HG03025 (cell line): ENCODE measurements around the gene PLS1.
"Not testable (repeated sequence)": the region's sequence is repeated elsewhere in the genome, so short reads cannot be mapped to it uniquely, and the experiment has no call there.

Experiments used
- ATAC-seq: cut with Tn5 transposase; IDR thresholded peaks from one replicate; pipeline ENCODE4 v1.9.1; 2021; ENCODE audit warnings: mild to moderate bottlenecking, moderate library complexity; ENCODE audit not compliant: unreplicated experiment, low FRiP score

Gene PLS1

DNA sequence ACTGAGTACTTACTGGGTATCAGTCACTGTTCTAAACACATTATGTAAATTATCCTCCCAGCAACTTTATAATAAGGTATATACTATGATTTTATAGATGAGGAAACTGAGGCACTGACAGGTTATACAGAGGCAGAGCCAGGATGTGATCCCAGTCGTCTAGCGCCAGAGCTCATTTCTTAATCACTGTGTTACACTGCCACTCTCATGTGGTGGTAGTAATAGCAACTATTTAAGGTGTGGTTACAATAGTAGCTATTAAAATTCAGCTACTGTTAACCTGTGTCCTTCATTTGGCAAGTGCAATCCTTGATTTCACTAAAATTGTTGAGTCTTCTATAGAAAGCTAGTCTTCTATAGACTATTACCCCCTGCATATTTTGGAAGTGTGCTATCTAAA, 84.5 kb downstream of the PLS1 start:
- ATAC-seq, result no peak

- no peak for ATAC-seq
Measured at GRCh38 chr3:142690613-142691012, 94.4 kb downstream of the PLS1 start.

DNA sequence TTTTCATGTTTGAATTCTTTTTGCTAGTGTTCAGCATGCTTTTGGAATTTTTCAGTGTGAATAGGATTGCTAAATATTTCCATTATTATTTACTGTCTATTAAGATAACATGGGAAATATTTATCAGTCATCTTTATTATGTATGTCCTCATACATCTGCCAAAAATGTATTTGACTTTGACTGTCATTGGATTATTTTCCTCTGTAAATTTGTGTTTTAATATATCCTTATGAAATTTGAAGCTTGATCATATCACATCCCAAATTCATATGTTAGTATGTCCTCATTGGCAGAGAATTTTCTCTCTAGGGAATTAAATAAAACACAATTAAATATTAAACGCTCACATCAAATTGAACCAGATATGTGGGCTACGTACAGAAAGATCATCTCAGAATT, 95.3 kb downstream of the PLS1 start:
- no peak for ATAC-seq

DNA sequence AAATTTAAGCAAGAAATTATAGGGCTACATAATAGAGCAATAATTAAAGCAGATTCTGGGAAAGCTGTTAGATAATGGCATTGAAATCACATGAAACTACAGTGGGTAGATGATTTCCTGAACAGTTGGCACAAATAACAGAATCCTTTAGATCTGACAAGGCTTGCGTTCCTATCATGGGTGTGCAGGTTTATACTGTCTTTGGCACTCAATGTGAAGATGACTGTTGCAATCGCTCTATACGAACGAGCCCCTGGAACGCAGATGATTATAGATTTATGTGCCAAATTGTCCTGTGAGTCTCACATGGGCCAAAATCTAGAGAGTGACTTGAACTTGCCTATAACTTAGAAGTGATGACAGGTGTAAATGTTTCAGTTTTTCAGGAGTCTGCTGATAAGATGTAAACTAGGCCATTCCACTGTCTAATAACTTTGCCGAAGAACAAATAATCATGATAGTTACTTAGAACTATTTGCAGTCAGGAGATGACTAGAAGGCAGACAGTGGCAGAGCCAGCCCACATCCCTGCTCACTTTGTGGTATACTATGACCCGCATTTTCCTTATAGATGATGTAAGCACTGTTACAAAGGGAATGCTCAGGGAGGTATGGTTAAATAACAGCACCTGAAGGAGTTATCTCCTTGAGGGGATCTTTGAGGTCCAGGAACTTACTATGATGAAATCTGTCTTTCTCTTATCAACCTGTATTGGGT, 97.1 kb downstream of the PLS1 start:
- no peak for ATAC-seq

GRCh38 chr3:142694225-142694624, 98.0 kb downstream of the PLS1 start:
- ATAC-seq, result no peak

- no peak for ATAC-seq
Measured at GRCh38 chr3:142705198-142705597, 109.0 kb downstream of the PLS1 start.

DNA sequence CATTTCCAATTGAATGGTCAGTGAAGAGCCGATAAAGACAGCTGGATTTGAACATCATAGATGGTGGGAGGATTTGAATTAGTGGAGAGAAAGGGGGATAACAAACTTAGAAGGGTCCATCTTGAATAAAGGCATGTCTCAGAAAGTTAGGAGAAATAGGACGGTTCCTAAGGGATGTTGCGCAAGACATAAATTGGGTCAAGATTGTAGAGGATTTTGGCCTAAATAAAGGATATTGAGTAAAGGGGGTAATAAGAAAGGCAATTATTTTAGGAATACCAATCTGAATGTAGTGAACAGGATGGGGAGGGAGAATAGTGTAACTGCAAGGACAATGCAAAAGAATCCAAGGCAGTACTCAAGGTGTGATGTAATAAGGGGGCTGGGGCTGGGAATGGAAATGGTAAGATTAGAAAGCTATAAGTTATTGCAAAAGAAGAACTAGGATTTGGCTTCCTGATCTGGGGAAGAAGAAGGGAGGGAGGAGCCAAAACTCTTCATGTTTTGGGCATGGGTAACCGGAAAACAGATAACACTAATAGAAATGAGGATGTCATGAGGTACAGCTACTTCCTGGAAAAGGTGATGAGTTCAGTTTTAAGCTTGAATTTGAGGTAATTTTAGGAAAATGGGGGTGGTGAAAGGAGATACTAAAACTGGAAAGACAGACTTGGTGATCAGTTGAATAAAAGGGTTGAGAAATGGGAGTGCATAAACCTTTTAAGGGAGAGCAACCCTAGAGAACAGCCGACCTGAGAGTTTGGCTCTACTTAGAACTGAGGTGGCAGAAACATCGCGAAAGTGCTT, 110.3 kb downstream of the PLS1 start:
- ATAC-seq, result no peak

DNA sequence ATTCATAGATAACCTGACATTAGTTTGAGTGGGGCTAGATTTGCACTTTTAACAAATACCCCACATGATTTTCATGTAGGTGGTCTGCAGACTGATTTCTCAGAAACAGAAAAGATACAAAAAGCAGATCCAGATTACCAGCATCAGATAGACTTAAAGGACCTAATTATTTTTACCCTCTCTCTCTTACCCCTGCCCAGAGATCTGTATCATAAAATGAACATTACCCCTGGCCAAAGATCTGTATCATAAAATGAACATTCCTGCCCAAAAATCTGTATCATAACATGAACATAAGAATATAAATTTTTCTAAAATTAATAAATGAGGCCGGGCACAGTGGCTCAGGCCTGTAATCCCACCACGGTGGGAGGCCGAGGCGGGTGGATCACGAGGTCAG, 113.0 kb downstream of the PLS1 start:
- ATAC-seq, result no peak

DNA sequence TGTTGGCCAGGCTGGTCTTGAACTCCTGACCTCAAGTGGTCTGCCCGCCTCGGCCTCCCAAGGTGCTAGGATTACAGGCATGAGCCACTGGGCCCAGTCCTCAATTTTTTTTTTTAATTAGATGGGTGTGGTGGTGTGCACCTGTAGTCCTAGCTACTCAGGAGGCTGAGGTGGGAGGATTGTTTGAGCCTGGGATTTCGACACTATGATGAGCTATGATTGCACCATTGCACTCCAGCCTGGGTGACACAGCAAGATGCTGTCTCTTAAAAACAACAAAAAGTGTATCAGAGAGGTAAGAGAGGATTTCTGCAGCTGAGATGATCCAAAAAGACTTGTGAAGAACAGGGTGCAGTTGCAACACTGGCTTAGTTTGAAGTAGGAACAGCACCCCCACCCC, 118.7 kb downstream of the PLS1 start:
- not testable (repeated sequence) for ATAC-seq

DNA sequence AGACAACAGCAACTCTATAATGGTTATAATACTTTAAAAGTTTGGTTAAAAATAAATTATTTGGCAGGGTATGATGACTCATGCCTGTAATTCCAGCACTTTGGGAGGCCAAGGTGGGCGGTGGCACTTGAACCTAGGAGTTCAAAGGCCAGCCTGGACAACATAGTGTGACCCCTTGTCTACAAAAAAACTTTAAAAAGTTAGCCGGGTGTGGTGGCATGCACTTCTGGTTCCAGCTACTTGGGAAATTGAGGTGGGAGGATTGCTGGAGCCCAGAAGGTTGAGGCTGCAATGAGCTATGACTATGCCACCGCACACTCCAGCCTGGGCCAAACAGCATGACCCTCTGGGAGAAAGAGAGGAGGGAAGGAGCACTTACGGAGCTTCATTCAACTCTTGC, 119.9 kb downstream of the PLS1 start:
- ATAC-seq, result no peak

DNA sequence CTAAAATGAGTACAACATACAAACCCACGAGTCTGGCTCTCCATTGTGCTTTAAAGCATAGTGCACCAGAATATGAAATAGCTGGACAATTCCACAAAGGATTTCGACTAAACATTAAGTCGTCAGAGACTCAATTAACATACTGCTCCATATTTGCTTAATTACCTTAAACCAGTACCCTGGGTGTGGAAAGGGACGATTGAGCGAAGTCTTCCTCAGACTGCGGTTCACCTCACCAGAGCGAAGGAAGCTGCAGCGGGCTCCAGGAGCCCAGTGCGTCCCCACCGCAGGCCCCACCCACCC, 127.4 kb downstream of the PLS1 start:
- ATAC-seq, result no peak

- peak; percentile 94 for ATAC-seq
Measured at GRCh38 chr3:142723968-142724681, 127.9 kb downstream of the PLS1 start, which contains the start of gene TRPC1. Gene TRPC1, plus strand, starts transcription at chr3:142724034. Its CDS starts 526 bp downstream, at chr3:142724560.

DNA sequence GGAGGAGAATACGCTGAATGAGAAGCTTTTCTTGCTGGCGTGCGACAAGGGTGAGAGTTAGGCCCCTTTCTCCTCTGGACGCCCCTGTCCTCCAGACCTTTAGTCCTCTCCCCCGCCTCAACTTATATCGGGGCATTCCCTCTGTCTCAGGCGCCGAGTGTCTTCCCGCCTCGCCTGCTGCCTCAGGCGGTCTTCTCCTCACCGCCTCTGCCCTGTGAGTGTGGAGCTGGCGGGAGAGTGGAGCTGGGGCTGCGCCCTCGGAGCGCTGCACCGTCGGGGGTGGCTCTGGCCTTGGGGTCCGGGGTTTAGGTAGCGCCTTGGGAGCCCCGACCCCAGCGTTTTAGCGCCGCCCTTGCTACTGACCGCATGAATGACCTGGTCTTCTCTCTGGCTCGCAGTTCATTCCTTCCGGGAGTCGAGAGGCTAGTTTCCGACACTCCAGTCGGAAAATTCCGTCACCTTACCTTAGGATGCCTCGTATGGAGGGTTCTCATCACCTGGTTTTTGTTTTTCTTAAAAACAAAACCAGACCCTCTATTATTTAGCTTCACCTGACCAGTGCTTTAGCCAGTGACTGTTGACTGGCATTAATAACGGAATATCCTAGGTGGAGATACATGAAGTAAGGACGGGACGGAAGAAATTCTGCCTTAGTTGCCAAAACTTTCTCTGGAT, 128.6 kb downstream of the PLS1 start:
- ATAC-seq, result peak; percentile 14

DNA sequence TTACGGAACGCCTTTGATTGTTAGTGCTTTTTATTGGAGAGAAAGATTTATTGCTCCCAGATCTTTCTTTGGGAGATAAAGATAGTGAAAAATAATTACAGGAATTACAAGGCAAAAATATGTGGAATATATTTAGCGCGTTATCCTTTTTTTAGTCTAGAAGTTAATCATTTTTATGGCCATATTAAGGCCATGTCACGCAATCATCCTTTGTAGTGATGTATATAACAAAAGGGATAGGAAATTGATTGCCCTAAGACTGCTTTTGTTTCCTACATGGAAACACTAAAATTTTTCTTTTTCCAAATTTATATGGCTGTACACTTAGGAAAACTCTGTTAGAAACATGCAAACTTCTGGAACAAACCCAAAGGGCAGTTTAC, 129.2 kb downstream of the PLS1 start:
- ATAC-seq, result no peak

DNA sequence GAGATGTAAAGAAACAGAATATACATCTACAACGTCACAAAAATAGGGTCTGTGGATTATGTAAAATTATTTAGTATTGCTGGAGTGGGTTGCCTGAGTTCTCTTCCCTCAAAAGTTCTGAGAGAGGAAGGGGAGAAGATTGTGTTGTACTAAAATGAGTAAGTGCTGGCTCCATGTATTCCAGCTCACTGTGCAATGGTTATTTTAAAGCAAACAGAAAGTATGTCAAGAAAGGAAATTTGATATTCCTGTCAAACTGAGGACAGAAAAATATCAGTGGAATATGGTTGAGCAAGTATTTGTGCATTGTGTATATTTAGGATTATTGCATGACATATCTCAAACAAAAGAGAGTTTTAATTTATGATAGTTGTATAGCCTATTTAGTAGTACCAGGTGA, 129.8 kb downstream of the PLS1 start:
- no peak for ATAC-seq

- no peak for ATAC-seq
Measured at GRCh38 chr3:142732066-142732465, 135.9 kb downstream of the PLS1 start.

DNA sequence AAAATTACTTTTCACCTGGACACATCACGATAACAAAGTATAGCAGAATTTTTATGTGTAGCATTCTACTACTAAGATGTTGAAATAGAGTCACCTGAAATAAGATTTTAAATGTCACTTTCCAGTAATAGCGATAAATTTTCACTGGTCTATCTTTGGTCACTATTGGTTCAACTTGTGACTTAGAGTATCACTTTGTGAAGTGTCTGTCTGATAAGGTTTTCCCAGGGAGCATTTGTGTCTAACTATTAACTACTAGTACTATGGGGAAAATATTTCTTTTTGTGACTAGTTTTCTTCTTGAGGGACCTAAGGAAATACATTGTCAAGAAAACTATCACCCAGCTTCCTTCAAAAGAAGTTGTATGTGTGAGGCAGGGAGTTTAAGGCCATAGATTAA, 138.6 kb downstream of the PLS1 start:
- no peak for ATAC-seq

- ATAC-seq, result no peak
Measured at GRCh38 chr3:142735462-142735861, 139.3 kb downstream of the PLS1 start.

- ATAC-seq, result no peak
Measured at GRCh38 chr3:142738396-142738795, 142.2 kb downstream of the PLS1 start.

DNA sequence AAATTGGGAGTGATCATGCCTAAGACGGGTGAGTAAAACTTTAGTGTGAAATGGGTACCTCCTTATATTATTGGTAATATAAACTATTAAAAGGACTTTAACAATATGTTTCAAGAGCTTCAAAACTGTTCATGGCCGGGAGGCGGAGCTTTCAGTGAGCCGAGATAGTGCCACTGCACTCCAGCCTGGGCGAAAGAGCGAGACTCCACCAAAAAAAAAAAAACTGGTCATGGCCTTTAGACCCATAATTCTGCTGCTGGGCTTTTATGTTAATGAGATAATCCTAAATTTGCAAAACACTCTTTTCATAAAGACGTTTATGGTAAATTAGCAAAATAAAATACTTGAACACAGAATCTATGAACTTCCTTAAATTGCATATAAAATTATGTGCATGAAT, 150.5 kb downstream of the PLS1 start:
- ATAC-seq, result no peak

- not testable (repeated sequence) for ATAC-seq
Measured at GRCh38 chr3:142750531-142750930, 154.3 kb downstream of the PLS1 start.
